ENCODE measurements around the gene PLA2G4D.

PLA2G4D gene

GRCh38 chr15:42018306-42019224 lies 75.8 kb downstream of the PLA2G4D start:
- no peak for DNase-seq (ENCODE audit: low spot score)

All from LoVo (cell line).